ENCODE measurements around the gene RASGRF2.

- no peak for TF ChIP-seq HDAC2 (IDR thresholded peaks at IDR 0.05; ENCODE audit: borderline replicate concordance in 1 of 2, low read depth in 2 of 2, low read length in 2 of 2)
- TF ChIP-seq CTCF (IDR thresholded peaks at IDR 0.05; ENCODE audit: control extremely low read depth in 1 of 3, insufficient read depth in 1 of 3, low read depth in 1 of 3, low read length in 3 of 3): no peak
- no peak for TF ChIP-seq POLR2A (IDR thresholded peaks at IDR 0.05; ENCODE audit: control extremely low read depth in 1 of 2, low read depth in 2 of 2, low read length in 2 of 2)
- TF ChIP-seq EP300 (IDR thresholded peaks at IDR 0.05; ENCODE audit: borderline replicate concordance in 1 of 2, low read depth in 2 of 2, low read length in 2 of 2): no peak
- no peak for TF ChIP-seq SIN3A (conservative IDR thresholded peaks at IDR 0.05 in 1 of 2, IDR thresholded peaks at IDR 0.05 in 1 of 2; ENCODE audit: low read depth in 1 of 2, low read length in 2 of 2)
- TF ChIP-seq USF2 (IDR thresholded peaks at IDR 0.05; ENCODE audit: low read length): no peak
- TF ChIP-seq CEBPB (IDR thresholded peaks at IDR 0.05; ENCODE audit: low read depth, low read length): no peak
- TF ChIP-seq EZH2 (IDR thresholded peaks at IDR 0.05; ENCODE audit: low read depth, low read length, severe bottlenecking): no peak
- TF ChIP-seq KDM1A (IDR thresholded peaks at IDR 0.05; ENCODE audit: borderline replicate concordance, low read length): no peak
- no peak for TF ChIP-seq ZNF274 (IDR thresholded peaks at IDR 0.05; ENCODE audit: borderline replicate concordance, extremely low read depth, low read length)
- no peak for TF ChIP-seq EGR1 (IDR thresholded peaks at IDR 0.05; ENCODE audit: borderline replicate concordance, low read depth, low read length)
- no peak for TF ChIP-seq CHD2 (IDR thresholded peaks at IDR 0.05; ENCODE audit: low read length)
- no peak for TF ChIP-seq SUZ12 (IDR thresholded peaks at IDR 0.05; ENCODE audit: low read length)
Observed at GRCh38 chr5:81204205-81204604, 244.0 kb downstream of the RASGRF2 start.

All from H1 (cell line).